Keratinocyte (primary cell): ENCODE measurements around the gene PTGES. TPM values are rescaled to one million over a fixed set of nuclear protein-coding genes. Genes with fewer than 3 reads are reported as not detected.

Experiments used
- DNase-seq: peaks from one replicate; pipeline ENCODE4 v3.0.0-alpha.2; 2011; ENCODE audit warnings: low read depth, missing footprints, low spot score
- FAIRE-seq: peaks from 2 replicates; lab custom pipeline; 2011; peaks lifted over from hg19 to GRCh38; lab: Jason Lieb, UNC
- H2AFZ ChIP-seq: 2 replicates; pipeline ENCODE4 v1.6.0; 2012; ENCODE audit warnings: low read length, control low read depth, inconsistent platforms; ENCODE audit not compliant: control insufficient read depth
- H3K27ac ChIP-seq: 2 replicates; pipeline ENCODE4 v1.5.1; 2011; ENCODE audit warnings: low read length; ENCODE audit not compliant: control insufficient read depth, insufficient read depth
- H3K27me3 ChIP-seq: 3 replicates; pipeline ENCODE4 v1.6.0; 2011; ENCODE audit warnings: low read length; ENCODE audit not compliant: control insufficient read depth, insufficient read depth; ENCODE audit errors: extremely low read depth
- H3K36me3 ChIP-seq, 2 experiments: 2 replicates in 1 of 2; 3 replicates in 1 of 2; pipeline ENCODE4 v1.5.1; 2011; ENCODE audit warnings: low read length in 2 of 2, mild to moderate bottlenecking in 1 of 2; ENCODE audit not compliant: control insufficient read depth in 2 of 2, insufficient read depth in 2 of 2; ENCODE audit errors: extremely low read depth in 1 of 2
- H3K4me1 ChIP-seq: 3 replicates; pipeline ENCODE4 v1.5.1; 2011; ENCODE audit warnings: low read length; ENCODE audit not compliant: control insufficient read depth, insufficient read depth; ENCODE audit errors: extremely low read depth
- H3K4me2 ChIP-seq: 3 replicates; pipeline ENCODE4 v1.6.0; 2011; ENCODE audit warnings: low read depth, low read length; ENCODE audit not compliant: control insufficient read depth, insufficient read depth; ENCODE audit errors: extremely low read depth
- H3K4me3 ChIP-seq, 3 experiments: fragments of 200-600 bp in 1 of 3; sonication (generic) in 1 of 3; 2 replicates in 2 of 3; 3 replicates in 1 of 3; pipeline ENCODE4 v1.5.1; 2011 to 2016; ENCODE audit warnings: low read length in 3 of 3, mild to moderate bottlenecking in 3 of 3, control low read depth in 2 of 3, inconsistent platforms in 1 of 3, low read depth in 1 of 3, mixed read lengths in 1 of 3, mixed run types in 1 of 3, moderate library complexity in 1 of 3; ENCODE audit not compliant: control insufficient read depth in 2 of 3, insufficient read depth in 2 of 3; ENCODE audit errors: extremely low read depth in 1 of 3
- H3K79me2 ChIP-seq: 2 replicates; pipeline ENCODE4 v1.6.0; 2012; ENCODE audit warnings: low read length; ENCODE audit not compliant: control insufficient read depth, insufficient read depth
- H3K9ac ChIP-seq: 3 replicates; pipeline ENCODE4 v1.6.0; 2011; ENCODE audit warnings: low read length; ENCODE audit not compliant: control insufficient read depth, insufficient read depth; ENCODE audit errors: extremely low read depth
- H3K9me1 ChIP-seq: 3 replicates; pipeline ENCODE4 v1.6.0; 2011; ENCODE audit warnings: low read length; ENCODE audit not compliant: control insufficient read depth, insufficient read depth; ENCODE audit errors: extremely low read depth
- H3K9me3 ChIP-seq: 2 replicates; pipeline ENCODE4 v1.5.1; 2012; ENCODE audit warnings: low read depth, low read length; ENCODE audit not compliant: control insufficient read depth
- H4K20me1 ChIP-seq: 3 replicates; pipeline ENCODE4 v1.6.0; 2011; ENCODE audit warnings: low read length; ENCODE audit not compliant: control insufficient read depth, insufficient read depth; ENCODE audit errors: extremely low read depth
- CTCF ChIP-seq, 3 experiments: IDR thresholded peaks in 1 of 3; conservative IDR thresholded peaks in 1 of 3; optimal IDR thresholded peaks in 1 of 3; 2 replicates in 2 of 3; 3 replicates in 1 of 3; pipeline versions ENCODE3 to v1.5.1; 2011; ENCODE audit warnings: low read length in 3 of 3, mild to moderate bottlenecking in 3 of 3, moderate library complexity in 2 of 3, control low read depth in 1 of 3, inconsistent platforms in 1 of 3; ENCODE audit not compliant: insufficient read depth in 2 of 3; ENCODE audit errors: extremely low read depth in 1 of 3
- EZH2 ChIP-seq: IDR thresholded peaks from one replicate; pipeline ENCODE4 v1.6.1; 2012; ENCODE audit warnings: inconsistent platforms, mild to moderate bottlenecking, low read length, moderate library complexity
- dilution Hi-C: fragments of 300-500 bp; cut with MboI; formaldehyde crosslinking; loops from one replicate; pipeline ENCODE4 v1.7.0; 2020; ENCODE audit warnings: low sequenced_read_pairs; ENCODE audit not compliant: extremely low pct_ligation_motif_present
- polyA plus RNA-seq, 5 experiments: library from polyadenylated mRNA; depleted of rRNA in 3 of 5; stranded (reverse) in 3 of 5; stranded (forward) in 1 of 5; unstranded in 1 of 5; fragments of >200 nt; gene quantifications; 1 replicate in 1 of 5; 2 replicates in 3 of 5; 3 replicates in 1 of 5; pipeline versions ENCODE4 v1.2.1 to v1.2.3, GENCODE V29; 2011 to 2012; ENCODE audit warnings: missing spikeins in 2 of 5, low read depth in 1 of 5, low replicate concordance in 1 of 5

Gene PTGES
- polyA plus RNA-seq, 1 donor (not counting 4 experiments of a cell fraction or from before 2014, with no cell fraction given): 19.7 TPM

GRCh38 chr9:129726322-129727160 is 26.3 kb downstream of the PTGES start:
- dilution Hi-C loops: loop anchor here (10.0 kb wide), 1 partner anchor 92 kb away; no protein-coding TSS in a partner anchor
- Histone ChIP-seq H4K20me1 (no peaks in the 10 kb centered on the region), H3K36me3 (no peaks in the 10 kb centered on the region), H3K4me1 (peaks cover 5% of the 10 kb centered on the region), H3K79me2 (no peaks in the 10 kb centered on the region), H3K4me3 (no peak overlapping the region), H3K4me2 (peak overlapping the region; percentile 32), H3K27me3 (no peaks in the 10 kb centered on the region), H3K9me1 (no peaks in the 10 kb centered on the region), H2AFZ (peak overlapping the region; percentile 30), H3K9ac (no peak overlapping the region), H3K9me3 (no peaks in the 10 kb centered on the region), H3K27ac (no peak overlapping the region)
- TF ChIP-seq CTCF (optimal IDR thresholded peaks at IDR 0.05 in 1 of 3, IDR thresholded peaks at IDR 0.05 in 1 of 3, conservative IDR thresholded peaks at IDR 0.05 in 1 of 3; ENCODE audit: extremely low read depth in 1 of 3, insufficient read depth in 2 of 3, low read length in 3 of 3) (peak; percentile 77 to 99 (median 88)), EZH2 (no peak)
- FAIRE-seq: no peak
- peak; percentile 28 for DNase-seq

- Histone ChIP-seq H3K36me3 (no peaks in the 10 kb centered on the region), H3K79me2 (no peaks in the 10 kb centered on the region), H3K9ac (no peak overlapping the region), H3K27me3 (no peaks in the 10 kb centered on the region), H3K4me1 (peaks cover 5% of the 10 kb centered on the region), H3K27ac (no peak overlapping the region), H3K4me3 (no peak overlapping the region), H2AFZ (no peak overlapping the region), H3K9me3 (no peaks in the 10 kb centered on the region), H4K20me1 (no peaks in the 10 kb centered on the region), H3K4me2 (no peak overlapping the region), H3K9me1 (no peaks in the 10 kb centered on the region)
- TF ChIP-seq CTCF (optimal IDR thresholded peaks at IDR 0.05 in 1 of 3, IDR thresholded peaks at IDR 0.05 in 1 of 3, conservative IDR thresholded peaks at IDR 0.05 in 1 of 3; ENCODE audit: extremely low read depth in 1 of 3, insufficient read depth in 2 of 3, low read length in 3 of 3): no peak
- TF ChIP-seq EZH2: no peak
- DNase-seq: no peak
- FAIRE-seq: no peak
- dilution Hi-C loops: loop anchor here (10.0 kb wide), 1 partner anchor 91 kb away; no protein-coding TSS in a partner anchor
These were observed 27.0 kb downstream of the PTGES start for GRCh38 chr9:129725795-129726251.
